ENCODE results near the gene PROM1. TPM values are rescaled to one million over a fixed set of nuclear protein-coding genes. Genes with fewer than 3 reads are reported as not detected.

PROM1 gene
- total and polyA plus RNA-seq, 9 of the 15 experiments (the other 6 are each of a cell fraction or from before 2014, with no cell fraction given), result 0.05 TPM; not detected in 8

- no peak for TF ChIP-seq ZBTB12 (CRISPR knock-in tag; IDR thresholded peaks at IDR 0.05)
These were observed 1.8 kb downstream of the PROM1 start (continued) for GRCh38 chr4:16082041-16082425.

- Histone ChIP-seq H3K36me3 (ENCODE audit: control insufficient read depth, insufficient read depth, low read length) (no peaks in the 10 kb centered on the region), H3K9me1 (ENCODE audit: control insufficient read depth, insufficient read depth, low read length) (no peaks in the 10 kb centered on the region), H4K20me1 (replicated peaks; ENCODE audit: control insufficient read depth, insufficient read depth, low read length) (no peaks in the 10 kb centered on the region), H3K27ac (ENCODE audit: extremely low read depth, low read depth, low read length) (no peak overlapping the region), H3K79me2 (ENCODE audit: control insufficient read depth, insufficient read depth, low read length) (no peaks in the 10 kb centered on the region), H3K9me3 (replicated peaks; ENCODE audit: control insufficient read depth, insufficient read depth, low read depth, low read length) (no peaks in the 10 kb centered on the region), H3K4me3 (no peak overlapping the region), H2AFZ (ENCODE audit: low read depth, low read length) (no peak overlapping the region), H3K27me3 (ENCODE audit: control insufficient read depth in 2 of 2, insufficient read depth in 2 of 2, low read length in 2 of 2) (peaks cover 28 to 54% of the 10 kb centered on the region in 2 experiments), H3K9ac (ENCODE audit: insufficient read depth in 1 of 2, low read depth in 2 of 2, low read length in 2 of 2) (no peak overlapping the region), H3K4me2 (ENCODE audit: insufficient read depth, low read length) (no peak overlapping the region), H3K4me1 (replicated peaks in 1 of 2; ENCODE audit: control insufficient read depth in 2 of 2, insufficient read depth in 2 of 2, low read length in 2 of 2) (peaks cover 0 to 12% of the 10 kb centered on the region in 2 experiments; a peak in 2 of 5 replicates)
- in situ Hi-C loops (cut with MboI) (no loop called here), intact Hi-C loops (cut with micrococcal nuclease) (no loop called here)
- ChIA-PET POLR2A (no interaction called here), CTCF (ENCODE audit: low intra/inter-chr PET ratio) (no interaction called here)
- no peak for ATAC-seq
- no peak for DNase-seq (ENCODE audit: extremely low read depth in 1 of 4, low spot score in 3 of 4)
- TF ChIP-seq ELF4 (CRISPR knock-in tag; IDR thresholded peaks at IDR 0.05) (no peak), SMC3 (conservative IDR thresholded peaks at IDR 0.05; ENCODE audit: insufficient read depth, low read depth, low read length) (no peak), CREM (IDR thresholded peaks at IDR 0.05; ENCODE audit: low read depth) (no peak), MXD1 (CRISPR knock-in tag; IDR thresholded peaks at IDR 0.05; ENCODE audit: borderline replicate concordance, poor library complexity, severe bottlenecking) (no peak), GABPA (tag; conservative IDR thresholded peaks at IDR 0.05; ENCODE audit: low read depth) (no peak), CXXC5 (CRISPR knock-in tag; IDR thresholded peaks at IDR 0.05) (no peak), ARID1B (IDR thresholded peaks at IDR 0.05) (no peak), FOXO4 (CRISPR knock-in tag; IDR thresholded peaks at IDR 0.05) (no peak), ZNF347 (CRISPR knock-in tag; IDR thresholded peaks at IDR 0.05; ENCODE audit: low read depth) (no peak)
- TF ChIP-seq, protein P1, sequence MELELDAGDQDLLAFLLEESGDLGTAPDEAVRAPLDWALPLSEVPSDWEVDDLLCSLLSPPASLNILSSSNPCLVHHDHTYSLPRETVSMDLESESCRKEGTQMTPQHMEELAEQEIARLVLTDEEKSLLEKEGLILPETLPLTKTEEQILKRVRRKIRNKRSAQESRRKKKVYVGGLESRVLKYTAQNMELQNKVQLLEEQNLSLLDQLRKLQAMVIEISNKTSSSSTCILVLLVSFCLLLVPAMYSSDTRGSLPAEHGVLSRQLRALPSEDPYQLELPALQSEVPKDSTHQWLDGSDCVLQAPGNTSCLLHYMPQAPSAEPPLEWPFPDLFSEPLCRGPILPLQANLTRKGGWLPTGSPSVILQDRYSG (tag; conservative IDR thresholded peaks at IDR 0.05; ENCODE audit: low read depth), result no peak
- no TSS peak for BruUV-seq (replicated peaks)
- no peak for FAIRE-seq
- 0% methylated on average over 1 of the region's 1 CpG for WGBS (ENCODE audit: insufficient coverage, low coverage, missing lambda C conversion rate)
These were observed 4.8 kb downstream of the PROM1 start for GRCh38 chr4:16079046-16079445.

Measured in K562 (cell line).